ENCODE measurements around the gene DUS1L.

Gene DUS1L

DNA sequence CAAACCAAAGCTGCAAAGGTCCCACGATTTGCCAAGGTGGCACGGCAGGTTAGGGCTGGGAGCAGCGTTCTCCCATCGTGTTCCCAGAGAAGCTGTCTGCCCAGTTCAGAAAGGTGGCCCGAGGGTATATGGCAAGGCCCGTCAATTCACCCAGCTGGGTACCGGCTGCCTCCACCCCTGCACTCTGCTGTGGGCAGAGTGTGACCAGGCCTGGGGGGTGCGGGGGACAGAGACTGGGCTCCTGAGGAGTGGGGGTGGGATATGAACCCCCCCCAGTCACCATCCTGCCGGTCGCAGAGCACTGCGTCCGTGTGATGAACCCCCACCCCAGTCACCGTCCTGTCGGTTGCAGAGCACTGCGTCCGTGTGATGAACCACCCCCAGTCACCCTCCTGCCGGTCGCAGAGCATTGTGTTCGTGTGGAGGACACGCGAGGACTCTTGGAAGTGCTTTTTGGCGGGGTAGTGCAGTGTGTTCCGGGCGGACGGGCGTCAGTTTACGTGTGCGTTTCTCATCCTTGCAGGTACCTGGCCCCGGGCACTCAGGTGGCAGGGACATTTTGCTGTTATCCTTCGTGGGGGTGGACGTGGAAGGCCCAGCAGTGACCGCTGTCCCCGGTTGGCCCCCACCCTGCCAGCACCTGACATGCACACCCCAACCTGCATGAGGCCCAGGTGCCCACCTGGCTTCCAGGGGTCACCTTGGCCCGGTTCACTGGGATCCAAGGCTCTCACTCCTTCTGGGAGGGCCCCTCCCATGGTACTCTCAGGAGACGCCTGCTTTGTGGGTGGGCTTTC lies 35.1 kb upstream of the DUS1L start:
- DNase-seq: no peak

DNA sequence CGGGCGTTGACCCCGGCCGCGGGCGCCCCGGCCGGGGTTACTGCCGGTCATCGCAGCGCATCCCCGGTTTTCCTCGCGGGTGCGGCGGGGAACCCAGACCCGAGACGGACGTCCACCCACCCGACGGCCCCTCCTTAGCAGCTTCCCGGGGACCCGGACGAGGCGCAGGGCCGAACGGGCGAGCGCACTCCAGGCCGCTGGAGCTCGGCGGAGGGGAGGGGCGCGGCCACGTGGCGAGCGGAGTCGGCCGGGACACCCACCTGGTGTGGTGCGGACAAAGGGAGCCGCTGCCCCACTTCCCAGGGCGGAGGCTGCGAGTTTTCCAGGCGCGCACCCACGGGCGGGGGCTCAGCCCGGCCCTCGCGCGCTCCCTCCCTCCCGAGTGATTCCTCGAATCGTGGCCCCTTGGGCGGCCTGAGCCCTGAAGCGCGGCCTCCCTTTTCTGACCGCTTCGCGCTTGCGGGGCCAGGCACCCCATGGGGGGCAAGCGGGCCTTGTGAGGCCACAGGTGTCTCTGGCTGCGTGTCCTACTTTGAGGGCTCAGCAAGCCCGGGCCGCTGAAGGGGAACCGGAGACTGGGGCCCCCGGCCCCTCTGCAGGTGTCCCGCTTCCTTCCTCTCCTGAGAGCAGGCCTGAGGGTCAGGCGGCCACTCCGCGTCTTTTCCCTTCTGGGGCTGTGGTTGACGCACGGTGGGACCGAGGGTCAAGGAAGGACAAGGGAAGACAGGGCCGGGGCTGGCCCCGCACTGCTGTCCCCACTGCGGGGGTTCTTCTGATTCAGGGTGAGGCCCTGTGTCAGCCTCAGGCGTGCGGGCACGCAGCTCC lies 33.5 kb upstream of the DUS1L start:
- no peak for DNase-seq

DNA sequence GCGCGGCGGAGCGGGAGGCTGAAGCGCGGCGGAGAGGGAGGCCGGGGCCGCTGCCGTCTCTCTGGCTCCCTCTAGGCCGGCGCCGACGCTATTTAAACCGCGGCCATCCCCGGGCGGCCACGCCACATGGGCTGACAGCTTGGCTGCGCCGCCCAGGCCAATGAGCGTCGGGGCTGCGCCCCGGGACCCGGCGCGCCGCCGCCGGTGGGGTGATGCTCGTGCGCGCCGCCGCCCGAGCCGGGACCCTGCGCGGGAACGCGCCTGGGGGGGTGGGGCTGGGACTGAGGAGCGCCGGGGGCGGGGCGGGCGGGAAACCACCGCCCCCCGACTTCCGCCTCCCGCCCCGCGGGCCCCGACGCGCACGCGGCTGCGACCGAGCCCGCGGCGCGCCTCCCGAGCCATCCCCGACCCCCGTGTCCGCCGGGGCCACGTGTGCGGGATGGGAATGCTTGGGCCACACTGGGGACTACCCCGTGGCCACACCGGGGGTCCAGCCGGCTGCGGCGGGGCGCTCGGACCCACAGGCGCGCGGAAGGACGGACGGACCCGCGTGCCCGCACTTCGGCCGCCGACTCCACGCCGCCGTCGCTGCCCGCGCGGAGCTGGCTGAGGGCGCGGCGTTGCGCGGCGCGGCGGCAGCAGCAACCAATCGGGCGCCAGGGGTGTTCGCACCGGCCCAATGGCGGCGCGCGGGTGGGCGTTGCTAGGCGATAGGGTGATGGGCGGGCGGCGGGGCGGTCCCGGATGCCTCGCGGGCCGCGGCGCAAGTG lies 32.8 kb upstream of the DUS1L start, which contains the start of gene FASN:
TSS of gene FASN (minus strand) at position 68 of the 770 bp plus-strand sequence. CDS start 1,791 bp downstream, outside the sequence.
- DNase-seq: peak; percentile 87

DNA sequence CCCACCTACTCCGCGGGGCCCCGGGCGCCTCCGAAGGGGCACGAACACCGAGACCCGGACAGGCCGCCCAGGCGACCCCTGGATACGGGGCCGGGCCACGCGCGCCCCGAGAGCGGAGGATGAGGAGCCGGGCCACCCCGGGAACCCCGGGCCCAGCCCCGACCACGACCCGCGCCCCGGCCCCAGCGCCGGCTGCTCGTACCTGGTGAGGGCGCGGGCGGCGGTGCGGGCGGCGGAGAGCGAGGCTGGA lies 32.2 kb upstream of the DUS1L start:
- no peak for DNase-seq

DNA sequence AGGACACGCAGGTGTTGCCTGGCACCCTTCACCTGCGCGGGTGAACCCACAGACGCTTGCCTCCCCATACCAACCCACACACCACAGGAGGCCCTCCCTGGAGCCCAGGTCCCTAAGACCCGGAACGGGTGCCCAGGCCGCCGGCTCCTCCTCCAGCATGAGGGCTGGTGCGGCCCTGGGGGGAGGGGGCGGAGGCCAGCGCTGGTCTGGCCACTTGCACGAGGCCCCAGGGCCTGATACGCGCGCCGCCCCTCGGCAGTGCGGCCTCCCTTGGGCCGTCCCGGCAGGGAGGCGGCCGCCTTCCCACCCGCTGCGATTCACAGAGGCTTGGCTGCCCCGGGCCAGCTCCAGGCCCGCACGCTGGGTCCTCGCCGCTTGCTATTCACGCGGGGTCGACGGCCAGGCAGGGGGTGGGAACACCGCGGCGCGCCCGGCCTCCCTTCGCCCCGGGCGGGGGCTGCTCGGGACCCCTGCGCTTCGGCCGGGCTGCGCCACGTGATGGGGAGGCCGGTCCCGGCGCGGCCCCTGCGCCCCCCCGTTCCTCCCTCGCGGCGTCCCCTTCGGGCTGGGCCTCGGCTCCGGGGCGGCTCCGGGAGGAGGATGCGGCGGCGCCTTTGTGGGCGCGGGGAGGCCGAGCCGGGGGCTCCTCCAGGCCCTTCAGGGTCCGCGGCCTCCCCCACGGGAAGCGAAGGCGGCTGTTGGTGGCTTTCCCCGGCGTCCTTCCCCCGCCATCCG lies 31.7 kb upstream of the DUS1L start:
- no peak for DNase-seq

DNA sequence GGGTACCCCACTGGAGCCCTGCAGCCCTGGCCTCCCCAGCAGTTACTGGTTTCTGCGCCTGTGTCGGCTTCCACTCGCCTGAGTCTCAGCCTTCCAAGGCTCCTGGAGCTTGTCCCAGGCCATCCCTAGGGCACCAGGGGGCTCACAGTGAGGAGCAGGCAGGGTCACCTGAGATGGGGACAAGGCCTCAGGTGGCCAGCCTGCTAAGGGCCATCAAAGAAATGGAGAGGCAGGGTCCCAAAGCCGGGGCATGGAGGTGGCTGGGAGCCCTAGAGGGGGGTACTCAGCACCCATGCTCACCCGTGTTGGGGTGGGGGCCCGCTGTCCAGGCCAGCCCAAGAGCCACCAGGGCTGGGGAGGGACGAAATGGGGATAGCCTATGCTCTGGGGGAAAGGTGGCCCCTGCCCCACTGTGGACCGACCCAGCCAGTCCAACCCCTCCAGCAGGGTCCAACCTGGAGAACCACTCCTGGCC lies 31.1 kb upstream of the DUS1L start:
- DNase-seq: no peak

DNA sequence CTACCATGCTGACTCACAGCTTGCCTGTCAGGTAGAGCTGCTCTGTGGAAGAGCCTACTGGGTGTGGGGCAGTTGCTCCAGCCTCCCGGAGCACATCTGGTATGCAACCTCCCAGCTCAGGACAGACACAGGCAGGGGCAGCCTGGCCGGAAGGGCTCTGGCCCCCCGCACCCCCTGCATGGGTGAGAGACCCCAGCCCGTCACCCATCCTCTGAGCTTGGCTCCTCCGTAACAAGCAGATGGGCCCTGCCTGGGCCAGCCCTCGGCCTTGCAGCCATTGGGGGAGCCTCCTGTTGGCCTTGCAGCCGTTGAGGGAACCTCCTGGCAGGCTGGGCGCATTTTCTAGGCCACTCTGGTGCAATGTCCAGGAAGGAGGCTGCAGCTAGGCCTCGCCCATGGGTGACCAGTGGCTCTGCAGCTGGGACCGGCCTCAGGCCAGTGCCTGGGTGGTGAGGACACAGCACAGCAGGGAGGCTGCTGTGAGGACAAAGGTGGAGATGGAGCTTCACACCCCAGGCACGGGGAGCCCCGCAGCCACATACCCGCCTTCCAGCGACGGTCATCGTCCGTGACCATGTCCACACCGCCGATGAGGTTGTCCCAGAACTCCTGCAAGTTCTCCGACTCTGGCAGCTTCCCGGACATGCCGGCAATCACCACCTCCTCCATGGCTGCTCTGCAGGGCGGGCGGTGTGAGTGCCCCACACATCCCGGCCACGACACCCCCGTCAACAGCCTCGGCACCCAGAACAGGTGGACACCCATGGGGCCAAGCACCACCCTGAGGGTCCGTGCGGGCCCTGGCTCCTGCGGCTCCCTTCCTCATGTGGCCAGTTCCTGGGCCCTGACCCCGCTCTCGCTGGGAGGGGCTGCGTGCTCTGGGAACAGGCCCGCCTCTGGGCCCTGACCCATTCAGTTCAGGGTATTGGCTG lies 30.4 kb upstream of the DUS1L start:
- no peak for DNase-seq

DNA sequence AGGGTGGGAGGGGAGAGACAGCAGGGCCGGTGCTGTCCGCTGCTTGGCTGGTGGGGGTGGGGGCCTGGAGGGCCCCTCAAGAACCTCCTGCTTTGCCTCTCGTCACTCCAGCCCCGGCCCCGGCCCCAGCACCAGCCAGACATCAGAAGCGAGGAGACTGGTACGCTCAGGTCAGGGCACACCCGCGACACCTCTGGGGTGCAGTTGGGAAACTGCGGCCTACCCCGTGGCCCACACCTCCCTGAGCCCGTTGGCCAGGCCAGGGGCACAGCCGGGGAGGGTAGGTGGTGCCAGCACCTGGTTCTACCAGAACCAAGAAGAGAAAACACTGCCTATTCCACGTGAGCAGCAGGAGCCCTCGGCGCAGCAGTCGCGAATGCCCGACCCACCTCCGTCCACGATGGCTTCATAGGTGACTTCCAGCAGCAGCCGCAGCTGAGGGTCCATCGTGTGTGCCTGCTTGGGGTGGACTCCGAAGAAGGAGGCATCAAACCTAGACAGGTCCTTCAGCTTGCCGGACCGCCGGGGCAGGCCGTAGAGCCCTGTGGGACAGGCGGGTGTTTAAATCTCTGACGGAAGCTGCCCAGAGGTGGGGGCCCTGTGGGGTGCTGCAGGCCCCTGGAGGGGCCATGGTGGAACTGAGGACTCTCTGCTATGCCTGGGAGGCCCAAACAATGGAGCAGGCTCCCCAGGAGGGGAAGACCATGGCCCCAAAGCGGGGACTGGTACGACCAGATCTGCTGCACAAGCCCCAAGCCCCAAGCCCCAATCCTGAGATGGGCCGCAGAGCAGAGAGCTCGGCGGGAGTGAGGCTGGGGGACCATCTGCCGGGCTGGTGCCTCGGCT lies 29.6 kb upstream of the DUS1L start:
- DNase-seq: no peak

DNA sequence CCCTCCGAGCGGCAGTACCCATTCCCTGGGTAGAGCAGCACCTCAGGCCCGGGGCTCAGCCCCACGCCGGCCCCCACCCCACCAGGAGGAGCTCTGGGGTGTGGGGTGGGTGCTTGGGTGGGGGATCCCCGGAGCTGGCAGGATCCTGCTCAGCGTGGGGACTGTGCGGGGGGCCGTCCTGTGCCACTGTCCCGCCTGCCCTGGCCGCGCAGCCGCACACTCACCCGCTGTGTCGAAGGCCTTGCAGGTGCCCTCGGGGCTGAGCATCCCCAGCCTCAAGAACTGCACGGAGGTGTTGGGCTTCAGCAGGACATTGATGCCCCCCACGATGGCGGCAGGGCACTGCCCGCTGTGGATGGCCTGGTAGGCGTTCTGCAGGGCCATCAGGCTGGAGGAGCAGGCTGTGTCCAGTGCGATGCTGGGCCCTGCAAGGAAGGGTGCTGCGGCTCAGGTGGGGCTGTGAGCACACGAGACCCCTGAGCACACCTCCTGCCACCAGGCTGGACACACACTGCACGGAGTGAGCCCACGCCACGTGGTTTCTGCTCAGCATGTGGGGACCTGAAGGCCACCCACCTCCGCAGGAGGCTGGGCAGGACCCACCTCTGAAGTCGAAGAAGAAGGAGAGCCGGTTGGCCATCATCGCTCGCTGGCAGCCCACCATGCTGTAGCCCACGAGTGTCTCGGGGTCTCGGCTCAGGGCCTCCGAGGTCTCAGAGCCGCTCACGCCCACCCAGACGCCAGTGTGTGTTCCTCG lies 27.6 kb upstream of the DUS1L start:
- no peak for DNase-seq

DNA sequence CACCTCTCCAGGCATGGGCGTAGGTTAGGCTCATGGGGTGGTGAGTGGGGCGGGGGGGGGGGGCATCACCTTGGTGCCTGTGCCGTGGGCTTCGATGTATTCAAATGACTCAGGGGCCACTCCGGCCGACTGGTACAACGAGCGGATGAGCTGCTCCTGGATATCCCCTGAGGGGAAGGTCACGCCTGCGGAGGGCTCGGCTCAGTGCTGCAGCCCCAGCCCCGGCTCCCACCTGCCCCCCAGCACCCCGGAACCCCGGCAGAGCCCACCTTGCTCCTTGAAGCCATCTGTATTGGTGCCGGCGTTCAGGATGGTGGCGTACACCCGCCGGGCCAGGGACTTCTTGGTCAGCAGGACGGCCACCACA lies 27.0 kb upstream of the DUS1L start:
- DNase-seq: no peak

DNA sequence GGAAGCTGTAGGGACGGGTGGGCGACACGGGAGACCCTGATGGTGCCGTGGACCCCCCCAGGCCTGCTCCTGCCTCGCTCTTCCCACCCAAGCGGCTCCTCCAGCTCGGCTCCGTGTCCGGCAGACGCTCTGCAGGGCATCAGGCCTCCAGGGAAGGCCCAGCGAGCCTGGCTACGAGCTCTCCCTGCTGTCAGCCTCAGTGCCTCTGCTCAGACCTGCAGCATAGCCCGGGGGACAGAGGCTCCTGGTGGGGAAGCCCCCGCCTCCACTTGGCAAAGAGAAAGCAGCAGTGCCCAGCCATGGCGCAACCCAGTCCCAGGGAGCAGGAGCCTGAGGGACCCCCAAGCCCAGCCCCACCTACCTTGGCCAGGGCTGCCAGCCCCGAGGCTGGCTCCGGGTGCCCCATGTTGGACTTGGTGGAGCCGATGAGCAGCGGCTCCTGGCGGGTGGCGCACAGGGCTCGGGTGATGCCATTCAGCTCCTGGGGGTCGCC lies 26.5 kb upstream of the DUS1L start:
- no peak for DNase-seq

DNA sequence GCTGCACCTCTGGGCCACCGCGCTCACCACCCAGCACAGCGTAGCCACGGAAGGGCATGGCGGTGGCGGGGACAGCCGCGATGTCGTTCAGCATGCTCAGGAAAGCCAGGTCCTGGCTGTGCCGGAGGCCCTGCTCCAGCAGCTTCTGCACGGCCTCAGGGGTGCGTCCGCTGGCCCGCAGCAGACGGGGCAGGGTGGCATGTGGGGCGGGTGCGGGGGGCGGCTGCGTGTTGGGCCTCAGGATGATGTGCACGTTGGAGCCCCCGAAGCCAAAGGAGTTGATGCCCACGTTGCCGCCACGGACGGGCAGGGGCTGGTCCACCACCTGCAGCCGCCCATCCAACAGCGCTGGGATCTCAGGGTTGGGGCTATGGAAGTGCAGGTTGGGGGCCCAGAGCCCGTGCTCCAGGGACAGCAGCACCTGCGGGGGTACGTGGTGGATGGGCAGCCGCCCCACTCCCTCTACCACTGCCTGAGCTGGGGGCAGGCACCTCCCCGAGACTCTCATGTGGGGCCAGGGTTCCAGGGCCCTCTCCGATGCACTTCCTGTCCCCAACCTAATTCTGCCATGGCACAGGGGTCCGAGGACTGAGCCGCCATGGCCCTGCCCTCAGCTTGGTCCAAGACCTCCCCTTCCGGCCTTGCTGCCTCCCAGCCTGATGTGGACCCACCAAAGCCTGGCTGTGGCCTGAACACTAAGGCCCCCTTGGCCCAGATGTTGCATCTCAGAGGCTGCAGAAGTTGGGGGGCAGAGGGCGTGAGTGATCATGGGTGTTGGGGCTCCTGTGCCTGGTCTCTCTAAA lies 25.9 kb upstream of the DUS1L start:
- no peak for DNase-seq

DNA sequence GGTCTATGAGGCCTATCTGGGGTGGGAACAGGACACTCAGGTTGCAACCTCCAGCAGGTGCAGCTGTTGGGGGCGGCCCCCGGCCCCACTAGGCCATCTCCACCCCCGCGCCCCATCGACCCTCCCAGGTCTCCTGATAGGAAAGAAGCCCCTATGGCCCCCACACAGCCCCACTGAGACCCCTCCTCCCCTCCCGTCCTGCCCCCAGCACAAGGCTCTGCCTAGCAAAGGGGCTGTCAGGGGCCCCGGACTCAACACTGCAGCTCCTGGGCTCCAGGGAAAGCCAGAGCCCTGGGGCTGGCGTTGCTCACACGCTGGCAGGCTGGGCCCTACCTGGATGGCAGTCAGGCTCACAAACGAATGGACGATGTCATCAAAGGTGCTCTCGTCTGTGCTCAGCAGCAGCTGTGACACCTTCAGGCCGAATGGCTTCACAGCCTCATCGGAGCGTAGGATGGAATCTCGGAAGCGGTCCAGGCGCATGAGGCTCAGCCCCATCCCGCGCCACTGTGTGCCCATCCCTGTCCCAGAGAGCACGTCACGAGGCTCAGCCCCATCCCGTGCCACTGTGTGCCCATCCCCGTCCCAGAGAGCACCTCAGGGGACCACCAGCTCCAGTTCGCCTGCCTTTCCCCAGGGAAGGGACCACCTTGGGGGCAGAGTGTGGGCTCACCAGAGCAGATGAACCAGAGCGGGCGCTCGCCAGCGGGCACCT lies 25.1 kb upstream of the DUS1L start:
- DNase-seq: no peak

DNA sequence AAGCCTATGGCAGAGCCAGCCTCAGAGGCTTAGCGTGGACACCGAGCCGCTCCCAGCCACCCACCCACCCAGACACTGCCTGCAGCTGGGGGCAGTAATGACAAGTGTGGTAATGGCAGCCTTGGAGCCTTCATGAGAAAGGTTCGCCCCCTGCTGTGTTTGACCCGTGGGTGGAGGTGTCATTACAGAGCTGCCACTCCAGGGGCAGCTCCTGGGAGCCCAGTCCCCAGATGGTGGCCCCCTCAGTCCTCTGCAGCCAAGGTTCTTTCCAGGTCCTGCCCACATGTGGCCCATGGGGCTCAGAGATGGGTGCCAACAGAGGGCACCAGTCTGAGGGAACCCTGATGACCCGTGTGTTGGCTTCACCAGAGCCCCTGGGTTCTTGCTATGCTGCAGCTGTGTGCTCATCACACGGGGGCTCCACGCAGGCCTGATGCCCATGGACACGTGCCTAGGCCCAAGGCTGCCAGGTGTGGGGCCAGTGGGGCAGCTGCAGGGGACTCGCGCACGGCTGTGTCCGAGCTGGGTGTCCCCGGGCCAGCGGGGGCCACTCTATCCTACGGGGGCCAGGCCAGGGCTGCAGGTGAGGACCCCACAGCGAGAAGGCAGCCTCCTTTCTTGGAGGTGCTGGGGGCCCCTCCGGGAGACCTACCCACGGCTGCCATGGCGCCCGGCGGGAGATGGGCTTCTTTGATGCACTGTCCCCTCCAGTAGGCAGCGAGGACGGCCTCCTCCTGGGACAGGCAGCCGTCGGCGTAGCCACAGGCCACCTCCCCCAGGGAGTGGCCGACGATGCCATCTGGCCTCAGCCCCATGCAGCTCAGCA lies 24.3 kb upstream of the DUS1L start:
- no peak for DNase-seq

DNA sequence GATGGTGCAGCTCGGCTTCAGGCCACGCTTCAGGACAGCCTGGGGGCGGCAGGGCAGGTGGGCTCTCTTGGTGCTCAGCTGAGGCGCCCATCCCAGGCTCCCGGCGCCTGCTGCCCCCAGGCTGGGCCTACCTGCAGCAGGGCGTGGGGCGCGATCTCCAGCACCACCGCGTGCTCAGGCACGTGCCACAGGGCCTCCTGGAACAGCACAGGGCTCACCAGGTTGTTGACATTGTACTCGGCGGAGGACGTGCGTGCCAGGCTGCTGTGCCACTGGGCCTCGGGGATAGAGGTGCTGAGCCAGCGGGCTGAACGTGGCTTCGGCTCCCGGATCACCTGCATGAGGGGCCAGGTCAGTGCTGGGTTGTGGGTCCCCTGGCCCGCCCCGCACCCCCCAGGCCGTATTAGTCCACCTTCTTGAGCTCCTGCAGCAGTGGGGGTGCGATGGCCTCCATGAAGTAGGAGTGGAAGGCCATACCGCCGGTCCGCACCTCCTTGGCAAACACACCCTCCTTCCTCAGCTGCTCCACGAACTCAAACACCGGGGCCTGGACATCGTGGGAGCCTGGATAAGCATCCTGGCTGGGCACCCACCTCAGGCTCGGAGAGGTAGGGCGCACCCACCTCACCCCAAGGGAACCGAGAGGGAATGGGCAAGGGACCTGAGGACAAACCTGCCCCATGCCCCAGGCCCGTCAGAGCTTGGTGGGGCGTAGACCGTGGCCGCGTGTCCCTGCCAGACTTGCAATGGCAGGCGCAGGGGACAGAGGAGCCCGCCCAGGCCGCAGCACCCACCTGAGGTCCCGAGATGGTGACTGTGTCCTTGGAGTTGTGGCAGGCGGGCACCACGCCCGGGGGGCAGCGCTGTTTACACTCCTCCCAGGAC lies 23.5 kb upstream of the DUS1L start:
- no peak for DNase-seq
